Left kidney (tissue), 2 donors: ENCODE data around the gene TAOK2. TPM values are rescaled to one million over a fixed set of nuclear protein-coding genes. Genes with fewer than 3 reads are reported as not detected.

ENCODE experiments used
- DNase-seq: peaks from one replicate; pipeline ENCODE4 v3.0.0-alpha.2; 2013
- polyA plus RNA-seq: library from polyadenylated mRNA; unstranded; fragments of 120-200 nt; gene quantifications from one replicate; pipeline ENCODE4 v1.2.1, GENCODE V29; 2013; ENCODE audit not compliant: insufficient read length

Gene TAOK2
- polyA plus RNA-seq, 1 donor, result 45.3 TPM

- no peak for DNase-seq
Observed at GRCh38 chr16:29986931-29987330, 13.3 kb downstream of the TAOK2 start.

DNA sequence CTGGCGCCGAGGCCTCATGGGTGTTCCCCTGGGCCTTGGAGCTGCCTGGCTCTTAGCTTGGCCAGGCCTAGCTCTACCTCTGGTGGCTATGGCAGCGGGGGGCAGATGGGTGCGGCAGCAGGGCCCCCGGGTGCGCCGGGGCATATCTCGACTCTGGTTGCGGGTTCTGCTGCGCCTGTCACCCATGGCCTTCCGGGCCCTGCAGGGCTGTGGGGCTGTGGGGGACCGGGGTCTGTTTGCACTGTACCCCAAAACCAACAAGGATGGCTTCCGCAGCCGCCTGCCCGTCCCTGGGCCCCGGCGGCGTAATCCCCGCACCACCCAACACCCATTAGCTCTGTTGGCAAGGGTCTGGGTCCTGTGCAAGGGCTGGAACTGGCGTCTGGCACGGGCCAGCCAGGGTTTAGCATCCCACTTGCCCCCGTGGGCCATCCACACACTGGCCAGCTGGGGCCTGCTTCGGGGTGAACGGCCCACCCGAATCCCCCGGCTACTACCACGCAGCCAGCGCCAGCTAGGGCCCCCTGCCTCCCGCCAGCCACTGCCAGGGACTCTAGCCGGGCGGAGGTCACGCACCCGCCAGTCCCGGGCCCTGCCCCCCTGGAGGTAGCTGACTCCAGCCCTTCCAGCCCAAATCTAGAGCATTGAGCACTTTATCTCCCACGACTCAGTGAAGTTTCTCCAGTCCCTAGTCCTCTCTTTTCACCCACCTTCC lies 13.9 kb downstream of the TAOK2 start:
- no peak for DNase-seq

DNA sequence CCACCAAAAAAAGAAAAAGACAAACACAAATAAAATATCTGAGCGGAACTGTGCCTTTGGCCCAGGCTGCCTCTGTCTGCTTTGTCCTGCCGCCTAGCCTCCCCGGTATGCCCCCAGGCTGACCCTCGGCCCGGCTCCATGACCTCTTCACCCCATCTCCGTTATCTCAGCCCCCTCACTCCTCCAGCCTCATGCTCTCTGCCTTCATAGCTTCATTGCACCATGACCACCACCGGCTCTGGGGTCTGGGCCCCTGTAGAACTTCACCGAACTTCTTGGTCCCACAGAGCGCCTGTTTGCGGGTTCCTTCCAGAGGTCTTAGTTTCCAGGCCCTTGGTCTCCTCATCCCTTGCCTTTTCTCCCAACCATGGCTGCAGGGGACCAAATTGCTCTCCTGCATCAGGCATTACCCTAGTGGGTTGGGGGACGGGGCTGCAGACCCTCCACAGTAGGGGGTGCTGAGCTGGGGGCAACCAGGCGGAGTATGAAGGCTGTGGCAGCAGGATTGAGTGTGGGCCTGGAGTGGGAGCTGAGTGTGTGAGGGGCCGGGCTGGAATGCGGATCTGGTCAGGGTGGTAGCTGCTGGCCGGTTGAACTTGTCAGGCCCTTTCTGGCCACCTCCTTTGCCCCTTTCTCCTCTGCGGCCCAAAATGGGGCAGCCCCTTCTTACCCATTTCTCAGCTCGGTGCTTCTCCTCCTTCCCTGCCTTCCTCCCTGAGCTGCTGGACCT lies 14.8 kb downstream of the TAOK2 start:
- no peak for DNase-seq

DNA sequence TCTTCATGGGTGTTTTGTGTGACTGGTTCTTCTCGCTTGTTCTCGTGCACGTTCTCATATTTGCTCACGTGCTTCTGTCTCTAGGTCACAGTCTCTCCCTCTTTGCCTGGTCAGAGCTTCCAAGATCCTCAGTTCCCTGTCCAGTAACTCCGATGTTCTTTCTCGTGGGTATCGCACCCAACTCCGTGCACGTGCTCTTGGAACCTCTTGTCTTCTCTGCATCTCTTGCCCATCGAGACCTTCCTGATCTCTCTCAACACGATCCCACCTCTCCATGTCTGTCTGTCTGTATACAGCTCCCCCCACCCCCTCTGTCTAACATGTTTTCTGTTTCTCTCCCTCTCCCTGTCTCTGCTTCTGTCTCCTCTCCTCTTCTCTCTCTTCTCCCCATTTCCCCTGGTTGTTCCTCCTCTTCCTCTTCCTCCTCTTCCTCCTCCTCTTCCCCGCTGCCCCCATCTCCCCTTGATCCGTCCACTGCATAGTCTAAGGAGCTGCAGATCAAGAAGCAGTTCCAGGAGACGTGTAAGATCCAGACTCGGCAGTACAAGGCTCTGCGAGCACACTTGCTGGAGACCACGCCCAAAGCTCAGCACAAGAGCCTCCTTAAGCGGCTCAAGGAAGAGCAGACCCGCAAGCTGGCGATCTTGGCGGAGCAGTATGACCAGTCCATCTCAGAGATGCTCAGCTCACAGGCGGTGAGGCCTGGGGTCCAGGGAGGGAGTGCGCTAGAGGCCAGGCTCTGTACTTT lies 15.6 kb downstream of the TAOK2 start:
- no peak for DNase-seq

DNA sequence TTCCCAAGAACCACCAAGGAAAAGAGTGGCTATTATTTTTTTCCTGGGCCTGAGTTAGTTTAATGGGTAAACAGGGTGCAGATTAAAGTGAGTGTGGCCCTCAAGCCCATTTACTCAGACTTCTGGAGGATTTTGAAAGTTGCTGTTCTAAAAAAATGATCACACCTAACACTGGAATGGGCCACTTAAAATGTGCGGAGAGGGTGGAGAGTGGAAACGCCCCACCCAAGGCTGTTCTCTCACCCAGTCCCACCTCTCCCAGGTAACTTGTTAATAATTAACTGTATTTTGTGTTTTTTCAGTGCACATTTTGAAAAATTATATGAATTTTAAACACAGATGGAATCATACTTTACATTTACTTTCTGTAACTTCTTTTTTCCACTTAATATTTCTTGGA lies 16.4 kb downstream of the TAOK2 start:
- DNase-seq, result no peak

- no peak for DNase-seq
Observed at GRCh38 chr16:29990883-29991570, 17.4 kb downstream of the TAOK2 start.

DNA sequence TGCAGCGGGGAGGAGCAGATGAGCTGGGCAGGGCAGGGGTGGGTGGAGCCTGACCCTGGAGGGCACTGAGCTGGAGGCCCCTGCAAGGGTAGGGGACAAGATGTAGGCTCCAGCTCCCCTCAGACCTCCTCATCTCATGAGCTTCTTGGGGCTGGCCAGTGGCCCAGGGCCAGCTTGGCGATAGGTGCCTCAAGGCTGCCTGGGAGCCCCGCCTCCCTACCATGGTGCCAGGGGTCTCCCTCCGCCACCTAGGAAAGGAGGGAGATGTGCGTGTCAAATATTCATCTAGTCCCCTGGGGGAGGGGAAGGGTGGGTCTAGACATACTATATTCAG lies 17.9 kb downstream of the TAOK2 start:
- no peak for DNase-seq

GRCh38 chr16:29992344-29992967 lies 18.8 kb downstream of the TAOK2 start:
- no peak for DNase-seq

GRCh38 chr16:29993191-29993902 lies 19.7 kb downstream of the TAOK2 start:
- no peak for DNase-seq

DNA sequence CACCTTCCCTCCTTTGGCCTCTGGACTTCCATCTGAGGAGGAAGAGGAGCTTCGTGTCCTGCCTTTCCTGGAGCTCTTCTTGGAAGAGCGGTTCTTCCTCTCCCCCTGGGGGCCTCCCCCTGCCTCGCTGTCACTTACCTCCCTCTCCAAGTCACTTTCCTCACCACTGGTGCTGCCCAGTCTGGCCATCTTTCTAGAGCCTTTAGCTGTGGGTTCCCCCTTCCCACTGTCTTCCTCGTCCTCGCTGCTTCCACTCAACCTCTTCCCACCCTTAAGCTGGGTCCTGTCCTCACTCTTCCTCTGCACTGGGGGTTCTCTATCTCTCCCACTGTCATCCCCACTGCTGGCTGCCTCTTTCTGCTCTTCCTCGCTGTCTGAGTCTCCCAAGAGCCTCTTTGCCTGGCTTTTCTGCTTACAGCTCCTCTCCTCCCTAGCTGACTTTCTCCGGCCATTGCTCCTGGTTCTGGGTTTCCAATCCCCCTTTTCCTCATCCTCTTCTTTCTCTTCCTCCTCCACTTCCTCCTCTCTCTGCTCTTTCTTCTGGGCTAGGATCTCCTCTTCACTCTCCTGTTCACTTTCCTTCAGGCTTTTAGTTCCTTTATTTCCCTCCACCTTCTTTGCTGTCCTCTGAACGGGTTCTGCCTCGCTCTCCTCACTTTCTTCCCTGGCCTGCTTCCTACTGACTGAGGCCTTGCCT lies 20.4 kb downstream of the TAOK2 start:
- no peak for DNase-seq

DNA sequence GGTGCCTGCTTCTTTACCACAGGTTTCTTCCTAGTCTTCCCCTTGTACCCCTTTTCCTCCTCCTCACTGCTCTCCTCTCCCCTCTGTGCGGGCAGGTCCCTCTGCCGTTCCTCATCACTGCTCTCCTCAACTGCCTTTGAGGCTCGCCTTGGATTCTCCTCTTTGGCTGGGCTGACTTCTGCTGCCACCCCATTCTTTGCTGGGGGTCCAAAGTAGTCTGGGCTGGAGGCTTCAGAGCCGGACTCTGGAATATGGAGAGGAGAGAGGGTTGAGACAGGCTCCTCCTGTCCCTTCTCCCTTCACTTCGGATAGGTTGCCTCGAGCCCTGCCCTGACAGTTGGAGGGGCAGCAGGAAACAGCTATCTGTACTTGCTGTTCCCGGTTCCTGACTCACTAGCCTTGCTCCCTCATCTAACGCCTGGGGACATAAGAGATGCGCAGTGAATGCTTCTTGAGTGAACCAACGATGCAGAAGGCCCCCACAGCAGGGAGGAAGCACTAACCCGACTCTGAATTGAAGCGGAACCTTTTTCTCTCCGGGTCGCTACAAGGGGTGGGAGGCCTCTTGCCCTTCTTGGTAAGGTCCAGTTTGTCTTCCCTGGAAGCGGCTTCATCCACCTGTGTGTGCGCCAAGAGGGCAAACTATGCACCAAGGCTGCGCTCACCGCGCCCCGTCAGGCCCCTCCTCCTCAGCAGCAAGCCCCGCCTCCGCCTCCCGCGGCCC lies 21.1 kb downstream of the TAOK2 start:
- DNase-seq, result no peak

- peak; percentile 82 for DNase-seq
Observed at GRCh38 chr16:29995324-29995910, 21.7 kb downstream of the TAOK2 start, which contains the start of gene HIRIP3. TSS of gene HIRIP3 (minus strand) at chr16:29995617. CDS start at chr16:29995605, 12 bp downstream.

DNA sequence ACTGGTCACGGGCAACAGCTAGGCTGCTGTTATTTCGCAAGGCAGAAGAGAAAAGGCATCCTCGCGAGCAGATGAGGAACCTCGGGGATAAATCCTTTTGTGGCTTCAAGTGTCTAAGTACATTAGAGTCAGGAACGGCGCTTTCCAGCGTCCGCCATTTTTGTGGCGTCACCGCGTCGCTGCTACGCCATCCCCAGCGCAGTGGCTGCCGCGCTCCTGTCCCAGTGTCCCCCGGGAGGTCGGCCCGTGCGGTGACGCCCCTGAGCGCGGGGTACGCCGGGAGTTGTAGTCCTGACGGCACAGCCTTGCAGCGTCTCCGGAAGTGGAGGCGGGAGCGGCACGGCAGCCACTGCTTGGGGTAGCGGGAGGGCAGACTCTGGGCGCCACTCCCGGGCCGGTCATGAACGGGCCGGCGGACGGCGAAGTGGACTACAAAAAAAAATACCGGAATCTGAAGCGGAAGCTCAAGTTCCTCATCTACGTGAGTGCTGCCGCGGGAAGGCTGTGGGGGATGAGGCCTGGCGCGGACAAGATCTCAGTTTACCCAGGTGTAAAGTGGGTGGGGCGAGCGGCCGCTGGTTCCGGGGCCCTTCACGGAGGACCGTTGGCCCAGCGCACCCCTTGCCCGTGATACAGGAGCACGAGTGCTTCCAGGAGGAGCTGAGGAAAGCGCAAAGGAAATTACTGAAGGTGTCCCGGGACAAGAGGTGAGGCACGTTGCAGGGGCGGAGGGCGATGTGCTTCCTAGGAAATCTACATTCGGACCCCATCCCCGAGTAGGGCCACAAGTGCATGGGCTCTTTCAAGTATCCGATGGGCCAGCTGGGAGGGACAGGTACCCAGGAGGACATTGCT lies 22.5 kb downstream of the TAOK2 start, which contains the start of gene INO80E:
INO80E (plus strand) TSS at position 331 of the 855 bp plus-strand sequence; CDS start at position 401, 70 bp downstream.
- DNase-seq, result peak; percentile 94

- no peak for DNase-seq
Observed at GRCh38 chr16:29996766-29997250, 23.1 kb downstream of the TAOK2 start.

DNA sequence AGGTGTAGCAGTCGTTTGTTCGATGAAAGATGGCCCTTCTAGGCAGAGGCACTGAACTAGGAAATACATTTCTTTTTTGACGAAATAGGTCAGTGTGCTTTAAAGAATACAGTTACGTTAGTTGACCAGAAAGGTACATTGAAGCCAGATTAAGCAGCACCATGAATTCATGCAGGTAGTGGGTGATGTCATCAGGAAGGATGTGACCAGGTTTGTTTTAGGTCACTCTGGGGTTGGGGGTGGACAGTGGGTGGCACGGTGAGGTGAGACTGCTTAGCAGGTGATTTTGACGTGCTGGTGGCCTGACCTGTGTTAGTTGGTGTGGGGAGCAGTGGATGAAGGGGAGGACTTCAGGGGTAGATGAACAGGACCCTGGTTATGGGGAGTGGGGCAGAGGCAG lies 25.9 kb downstream of the TAOK2 start:
- DNase-seq, result no peak

DNA sequence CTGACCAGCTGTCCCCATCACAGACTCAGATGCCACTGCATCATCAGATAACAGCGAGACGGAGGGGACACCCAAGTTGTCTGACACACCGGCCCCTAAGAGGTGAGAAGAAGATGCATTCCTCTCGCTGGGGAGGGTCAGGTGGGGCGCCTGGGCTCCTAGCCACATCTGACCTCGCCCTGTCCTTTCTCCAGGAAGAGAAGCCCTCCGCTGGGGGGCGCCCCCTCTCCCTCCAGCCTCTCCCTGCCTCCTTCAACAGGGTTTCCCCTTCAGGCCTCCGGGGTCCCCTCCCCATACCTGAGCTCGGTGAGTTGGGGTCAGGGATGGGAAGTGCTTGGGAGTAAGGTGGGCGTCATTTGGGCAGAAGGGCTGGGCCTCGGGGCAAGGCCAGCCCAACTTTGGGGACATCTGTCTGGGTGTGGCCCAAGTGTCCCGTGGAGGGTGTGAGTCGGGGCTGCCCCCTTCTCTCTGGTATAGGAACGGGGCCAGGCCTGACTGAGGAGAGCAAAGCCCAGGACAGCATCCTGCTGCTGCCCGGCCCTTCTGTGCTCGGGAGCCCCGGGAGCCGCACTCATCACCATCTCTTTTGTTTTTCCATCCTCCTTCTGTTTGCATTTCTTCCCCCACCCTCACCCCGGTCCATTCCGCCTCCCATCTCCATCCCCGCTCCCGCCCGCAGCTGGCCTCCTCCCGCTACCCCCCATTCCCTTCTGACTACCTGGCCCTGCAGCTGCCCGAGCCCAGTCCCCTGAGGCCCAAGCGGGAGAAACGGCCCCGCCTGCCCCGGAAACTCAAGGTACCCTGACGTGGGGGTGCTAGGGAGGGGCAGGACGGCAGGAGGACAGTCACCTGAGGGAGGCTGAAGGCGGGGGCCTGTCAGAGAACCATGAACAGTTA lies 27.3 kb downstream of the TAOK2 start:
- no peak for DNase-seq
